Stimulated activated CD4-positive, alpha-beta T cell treated with anti-CD3 and anti-CD28 coated beads, TNF-alpha, amount 100 ng/mL, for 4 hours (primary cell): ENCODE data around the gene GCNT3.

ENCODE experiments used
- DNase-seq, 3 experiments: peaks; one replicate each; pipeline ENCODE4 v3.0.0-alpha.2; 2020; ENCODE audit warnings: low read depth in 3 of 3

The GCNT3 gene

DNA sequence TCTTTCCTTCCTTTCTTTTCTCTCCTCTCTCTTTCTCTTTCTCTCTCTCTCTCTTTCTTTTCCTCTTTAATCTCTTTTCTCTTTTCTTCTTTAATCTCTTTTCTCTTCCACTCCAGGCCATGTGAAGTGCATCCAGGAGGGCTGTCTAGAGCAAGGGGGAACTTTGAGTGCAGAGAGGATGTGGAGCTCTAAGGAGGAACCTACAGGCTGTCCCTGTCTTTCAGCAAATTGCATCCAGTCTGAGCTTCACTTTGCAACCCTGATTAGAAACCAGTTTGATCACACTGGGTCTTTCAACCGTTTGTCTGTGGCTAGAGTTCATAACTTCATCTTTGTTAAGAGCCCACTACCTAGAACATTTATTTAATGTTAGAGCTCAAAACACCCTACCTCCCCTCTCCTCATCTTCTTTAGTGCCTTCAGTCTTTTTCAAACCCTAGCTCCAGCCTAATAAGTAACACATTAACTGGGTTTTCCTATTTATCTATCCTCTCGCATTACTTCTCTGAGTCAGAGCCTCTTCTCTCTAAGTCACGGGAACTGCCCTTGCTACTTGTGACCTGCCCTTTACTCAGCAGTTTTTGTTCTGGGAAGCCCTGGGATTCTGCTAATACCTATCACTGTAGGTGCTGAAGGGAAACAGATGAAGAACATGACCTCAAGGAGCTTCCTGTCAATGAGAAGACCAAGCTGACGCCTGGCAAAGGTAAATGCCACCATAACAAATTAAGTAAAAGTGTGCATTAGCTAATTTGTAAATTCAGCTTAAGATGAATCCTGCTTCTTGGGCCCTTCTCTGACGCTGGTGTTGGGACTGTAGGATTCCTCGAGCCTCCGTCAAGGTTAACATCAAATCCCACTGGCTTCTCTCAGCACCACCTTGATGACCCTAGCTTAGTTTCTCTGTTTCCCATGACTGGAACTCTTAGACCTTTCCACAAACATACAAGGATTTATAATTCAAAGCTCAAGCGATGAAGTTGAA lies at the start of gene GCNT3:
Gene GCNT3, plus strand, starts transcription at position 508 of the 985 bp plus-strand sequence. CDS start 6,456 bp downstream, outside the sequence.
- DNase-seq = no peak

GRCh38 chr15:59562448-59563186 lies 49.0 kb upstream of the GCNT3 start:
- DNase-seq = no peak

DNA sequence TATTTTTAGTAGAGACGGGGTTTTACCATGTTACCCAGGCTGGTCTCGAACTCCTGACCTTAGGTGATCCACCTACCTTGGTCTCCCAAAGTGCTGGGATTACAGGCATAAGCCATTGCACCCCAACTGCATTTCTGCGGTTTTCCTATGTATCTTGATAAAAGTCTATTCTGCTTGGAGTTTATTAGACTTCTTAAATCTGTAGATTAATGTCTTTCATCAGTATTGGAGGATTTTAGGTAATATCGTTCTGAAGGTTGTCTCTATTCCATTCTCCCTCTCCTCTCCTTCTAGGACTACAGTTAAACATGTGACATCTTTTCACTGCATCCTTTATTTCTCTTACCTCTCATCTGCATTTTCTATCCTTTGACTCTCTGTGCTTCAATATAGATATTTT lies 46.3 kb upstream of the GCNT3 start:
- DNase-seq = no peak

DNA sequence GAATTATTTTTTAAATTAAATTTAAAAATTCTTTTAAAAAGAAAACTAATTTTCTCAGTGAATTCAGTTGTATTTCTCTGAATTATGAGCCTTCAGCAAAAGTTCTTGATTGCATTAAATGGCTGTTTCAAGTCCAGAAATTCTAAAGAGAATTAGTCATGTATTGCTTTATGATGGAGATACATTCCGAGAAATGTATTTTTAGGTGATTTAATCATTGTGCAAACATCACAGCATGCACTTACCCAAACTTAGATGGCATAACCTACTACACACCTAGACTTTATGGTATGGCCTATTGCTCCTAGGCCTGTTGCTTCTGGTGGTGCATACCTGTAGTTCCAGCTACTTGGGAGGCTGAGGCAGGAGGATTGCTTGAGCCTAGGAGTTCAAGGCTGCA lies 44.3 kb upstream of the GCNT3 start:
- DNase-seq = no peak

GRCh38 chr15:59569477-59569876 lies 42.1 kb upstream of the GCNT3 start:
- DNase-seq = no peak

- DNase-seq = no peak
These were observed 41.3 kb upstream of the GCNT3 start for GRCh38 chr15:59570315-59570714.

- no peak for DNase-seq
These were observed 40.0 kb upstream of the GCNT3 start for GRCh38 chr15:59571606-59572005.

DNA sequence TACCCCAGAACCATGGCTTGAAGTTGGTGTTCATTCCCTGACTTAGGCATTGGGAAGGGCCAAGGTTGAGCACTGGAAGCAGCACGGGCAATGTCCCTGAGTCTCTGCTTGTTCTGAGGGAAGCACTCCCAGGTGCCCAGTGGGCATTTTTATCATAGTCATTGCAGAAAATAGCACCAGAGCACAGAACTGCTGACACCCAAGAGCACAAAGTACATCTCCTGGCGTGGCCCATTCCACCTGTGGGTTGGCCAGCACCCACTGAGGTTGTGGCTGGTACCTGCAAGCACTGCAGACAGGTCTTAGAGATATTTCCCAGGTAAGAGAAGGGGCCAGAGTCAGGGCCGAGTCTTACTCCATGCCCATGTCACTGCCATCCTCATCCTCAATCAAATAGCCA lies 28.5 kb upstream of the GCNT3 start:
- DNase-seq = no peak

GRCh38 chr15:59587085-59587826 lies 24.3 kb upstream of the GCNT3 start:
- no peak for DNase-seq

GRCh38 chr15:59590027-59590426 lies 21.6 kb upstream of the GCNT3 start:
- DNase-seq = no peak

DNA sequence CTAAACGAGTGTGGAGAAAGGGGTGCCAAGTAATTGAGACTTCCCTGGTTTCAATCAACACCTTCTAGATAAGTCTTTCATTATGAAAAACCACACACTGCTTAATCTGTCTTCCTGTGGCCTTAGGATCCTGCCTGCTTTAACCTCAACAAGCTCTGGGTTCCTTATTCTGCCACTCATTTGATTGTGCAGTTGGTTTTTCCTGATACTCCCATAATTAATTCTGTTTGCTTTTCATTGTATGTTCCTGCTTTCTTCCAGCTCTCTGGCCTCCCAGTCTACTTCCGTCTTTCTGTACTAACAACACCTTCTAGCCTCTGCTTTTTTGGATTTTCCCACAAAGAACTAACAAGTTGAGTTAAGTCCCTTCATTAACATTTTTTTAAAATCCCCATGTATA lies 20.2 kb upstream of the GCNT3 start:
- no peak for DNase-seq

DNA sequence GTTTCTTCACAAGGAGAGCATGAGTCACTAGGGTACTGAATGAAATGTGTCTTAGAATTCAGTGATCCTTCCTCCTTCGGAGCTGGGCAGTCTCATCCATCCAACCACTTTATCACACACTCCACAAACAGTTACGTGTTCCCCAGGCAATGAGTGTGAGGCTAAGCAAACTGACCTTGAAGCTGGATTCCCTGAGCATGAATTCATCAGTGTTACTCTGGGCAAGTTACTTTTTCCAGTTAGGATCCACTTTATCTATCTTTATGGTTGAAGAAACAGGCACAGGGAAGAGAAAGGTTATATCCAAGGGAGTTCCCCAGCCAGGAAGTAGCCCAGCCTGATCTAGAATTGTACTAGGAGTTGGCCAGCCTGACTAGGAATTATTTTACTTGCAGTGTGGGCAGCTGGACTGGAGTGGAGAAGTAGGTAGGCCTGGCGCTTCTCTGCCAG lies 17.1 kb upstream of the GCNT3 start:
- DNase-seq = no peak

GRCh38 chr15:59594991-59595390 lies 16.6 kb upstream of the GCNT3 start:
- DNase-seq = no peak

GRCh38 chr15:59595434-59595915 lies 16.1 kb upstream of the GCNT3 start:
- no peak for DNase-seq

GRCh38 chr15:59596640-59597039 lies 14.9 kb upstream of the GCNT3 start:
- no peak for DNase-seq

DNA sequence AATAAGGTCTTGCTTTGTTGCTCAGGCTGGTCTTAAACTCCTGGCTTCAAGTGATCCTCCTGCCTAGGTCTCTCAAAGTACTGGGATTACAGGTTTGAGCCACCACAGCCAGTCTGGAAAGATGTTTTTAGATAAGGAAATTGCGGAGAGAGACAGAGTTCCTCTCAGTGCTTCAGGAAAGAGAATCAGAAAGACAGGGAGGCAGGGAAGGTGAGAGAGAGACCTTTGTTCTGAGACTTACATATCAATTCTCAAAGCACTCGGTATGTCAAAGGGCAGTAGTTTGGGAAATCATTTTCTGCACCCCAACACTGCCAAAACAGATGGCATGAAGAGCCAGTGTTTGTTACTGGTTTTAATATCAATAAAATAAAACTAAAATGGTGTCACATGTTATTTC lies 13.1 kb upstream of the GCNT3 start:
- no peak for DNase-seq

- no peak for DNase-seq
These were observed 5.6 kb upstream of the GCNT3 start for GRCh38 chr15:59605994-59606393.

GRCh38 chr15:59609730-59610712 lies 1.6 kb upstream of the GCNT3 start:
- DNase-seq = no peak

- no peak for DNase-seq
These were observed 2.6 kb downstream of the GCNT3 start for GRCh38 chr15:59614153-59614552.

- DNase-seq = no peak
These were observed 4.1 kb downstream of the GCNT3 start for GRCh38 chr15:59615661-59616060.

GRCh38 chr15:59616379-59616778 lies 4.8 kb downstream of the GCNT3 start:
- no peak for DNase-seq
